Heart right ventricle (tissue), 16 donors: Measurements from ENCODE around the gene BRD4. TPM values are rescaled to one million over a fixed set of nuclear protein-coding genes. Genes with fewer than 3 reads are reported as not detected.
A peak's percentile ranks its signal among the peaks of the same experiment; 100 is the strongest.

Experiments
- ATAC-seq, 8 donors: fragments of 200-7000 bp; cut with Tn5 transposase; one replicate each; pipeline ENCODE4 v1.9.1; 2020; ENCODE audit warnings: mild to moderate bottlenecking in 8 of 8, moderate library complexity in 8 of 8, moderate number of reproducible peaks in 1 of 8
- DNase-seq, 2 donors: peaks; one replicate each; pipeline ENCODE4 v3.0.0-alpha.2; 2020
- H3K27ac ChIP-seq, 10 donors: fragments of 200-600 bp; sonication (generic) in 2 of 10; one replicate each; pipeline versions ENCODE4 v1.5.0 to v1.8.0; 2020 to 2022; ENCODE audit warnings: mild to moderate bottlenecking in 3 of 10
- H3K27me3 ChIP-seq, 7 donors: fragments of 200-600 bp; one replicate each; pipeline ENCODE4 v1.8.0; 2021 to 2022; ENCODE audit warnings: mild to moderate bottlenecking in 2 of 7
- H3K36me3 ChIP-seq, 9 donors: fragments of 200-600 bp; sonication (generic) in 1 of 9; one replicate each; pipeline versions ENCODE4 v1.5.0 to v1.8.0; 2020 to 2022; ENCODE audit warnings: mild to moderate bottlenecking in 2 of 9
- H3K4me1 ChIP-seq, 9 donors: fragments of 200-600 bp; sonication (generic) in 1 of 9; one replicate each; pipeline versions ENCODE4 v1.5.0 to v1.8.0; 2020 to 2022; ENCODE audit warnings: mild to moderate bottlenecking in 4 of 9
- H3K4me3 ChIP-seq, 10 donors: fragments of 200-600 bp; sonication (generic) in 2 of 10; one replicate each; pipeline versions ENCODE4 v1.5.0 to v1.8.0; 2020 to 2022; ENCODE audit warnings: mild to moderate bottlenecking in 7 of 10, moderate library complexity in 2 of 10
- H3K9me3 ChIP-seq, 11 donors: fragments of 200-600 bp in 10 of 11; sonication (generic) in 2 of 11; one replicate each; pipeline versions ENCODE4 v1.5.0 to v1.8.0; 2013 to 2022; ENCODE audit warnings: mild to moderate bottlenecking in 2 of 11, control low read depth in 1 of 11, moderate library complexity in 1 of 11
- WGBS, 2 donors: extraction: QIAGEN DNeasy Blood & Tissue Kit; methylation state at CpG; one replicate each; pipeline ENCODE4 v1.1.7; 2013; ENCODE audit warnings: inconsistent platforms in 1 of 2; 5-methylcytosine and 5-hydroxymethylcytosine counted together
- intact Hi-C, 10 donors: fragments of 100-400 bp; cut with DNase I; formaldehyde crosslinking; loops; one replicate each; pipeline versions ENCODE4 v1.11.1 to v1.14.2; 2022
- polyA plus RNA-seq, 2 donors: library from polyadenylated mRNA; stranded (reverse); fragments of 200-250 nt; gene quantifications; one replicate each; pipeline ENCODE4 v1.2.3, GENCODE V29; 2013
- total RNA-seq, 10 donors: library from RNA; stranded (reverse); fragmentation: NEBNext Ultra II Directional in 3 of 10; extraction: Animal tissue kit (Norgen Biotek cat#: 25700) in 3 of 10; gene quantifications; one replicate each; pipeline versions ENCODE4 v1.2.1 to v1.2.4, GENCODE V29; 2021 to 2023
- TF ChIP-seq, protein P1 (sequence below), 9 donors: fragments of 200-600 bp; sonication (generic) in 2 of 9; IDR thresholded peaks; one replicate each; pipeline versions ENCODE4 v1.5.0 to v1.8.0; 2021 to 2022; ENCODE audit warnings: antibody characterized with exemption in 9 of 9, mild to moderate bottlenecking in 5 of 9, moderate library complexity in 1 of 9
- donor health status: Arrhythmogenic right ventricular cardiomyopathy.
- donor health status: ischemic (EF 13 %, LVEDD 7.1; RV severe dilation, severe dysfunction).
- donor health status: healthy with polysubstance abuse.
- donor health status: DM: no; HTN: yes; CAD: no.
- donor health status: DM: no; HTN: no; CAD: no.
- donor health status: ischemic (EF 25% LVEDD 6.9; RV normal size, moderate dysfunction).
- donor health status: ischemic (EF 25% LVEDD 5.7; RV mildly dilated, moderate dysfunction).
- donor health status: healthy.
- donor health status: DM: yes; HTN: yes; CAD: no.
- donor health status: Ischemic cardiomyopathy.
- donor health status: ischemic (EF 35%, LVEDD 5.7; RV mildly dilated, moderate dysfunction).
- donor health status: nonischemic (EF 11% LVEDD 7.7; RV severe dilation, severe dysfunction).
- donor health status: DM: yes; HTN: yes; CAD: no.
- donor health status: PGD.
- donor health status: ischemic (EF 29% LVEDD 5.4; RV normal size, mild dysfunction).
- donor health status: nonischemic (EF 23%, LVEDD 6.1; RV moderate dilation, normal function).

The BRD4 gene
- total and polyA plus RNA-seq, 12 donors = 31.2 to 85.1 (median 53.6) TPM

DNA sequence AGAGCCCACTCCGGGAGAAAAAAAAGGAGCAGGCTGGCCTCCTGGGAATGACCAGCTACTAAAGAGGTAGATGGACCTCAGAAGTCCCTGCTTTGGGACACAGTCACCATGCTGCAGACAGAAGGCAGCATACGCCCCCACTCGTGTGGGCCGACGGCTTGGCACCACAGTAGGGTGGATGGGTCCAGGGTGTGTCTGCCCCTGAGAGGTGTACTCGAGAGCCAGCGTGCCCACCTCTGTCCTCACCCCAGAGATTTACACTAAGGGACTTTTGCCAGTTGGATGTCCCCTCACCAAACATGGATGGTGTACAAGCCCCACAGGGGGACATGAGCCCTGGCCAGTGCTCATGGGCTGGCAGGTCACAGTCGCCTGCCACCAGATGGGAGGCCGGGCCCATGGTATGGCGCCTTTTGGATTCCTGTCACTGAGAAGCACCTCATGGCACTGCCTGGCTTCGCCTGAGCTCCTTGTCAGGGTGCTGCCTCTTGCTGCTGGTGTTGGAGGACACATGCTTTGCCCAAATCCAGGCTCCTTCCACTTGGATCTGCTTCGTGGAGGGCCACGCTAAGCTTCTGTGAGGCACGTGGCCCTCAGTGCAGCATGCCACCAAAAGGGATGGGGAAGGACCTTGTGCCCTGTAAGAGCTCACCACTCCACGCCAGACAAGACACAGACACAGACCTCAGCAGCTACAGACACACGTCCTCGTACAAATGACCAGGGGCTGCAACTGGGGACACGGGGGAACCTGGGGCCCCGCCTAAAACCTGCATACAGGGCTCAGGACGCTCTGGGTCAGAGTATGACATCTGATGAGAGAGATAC is 86.8 kb downstream of the BRD4 start:
- peaks cover 34 to 77% (median 56%) of the 10 kb centered on the region in 9 donors for H3K4me1 ChIP-seq
- intact Hi-C loops = loop anchor here in 4 of 10 donors (5.0 to 10.0 kb wide), 4 partner anchors 33 to 141 kb away; partner anchors contain the start of gene SYDE1 (in 1 of the 4)

DNA sequence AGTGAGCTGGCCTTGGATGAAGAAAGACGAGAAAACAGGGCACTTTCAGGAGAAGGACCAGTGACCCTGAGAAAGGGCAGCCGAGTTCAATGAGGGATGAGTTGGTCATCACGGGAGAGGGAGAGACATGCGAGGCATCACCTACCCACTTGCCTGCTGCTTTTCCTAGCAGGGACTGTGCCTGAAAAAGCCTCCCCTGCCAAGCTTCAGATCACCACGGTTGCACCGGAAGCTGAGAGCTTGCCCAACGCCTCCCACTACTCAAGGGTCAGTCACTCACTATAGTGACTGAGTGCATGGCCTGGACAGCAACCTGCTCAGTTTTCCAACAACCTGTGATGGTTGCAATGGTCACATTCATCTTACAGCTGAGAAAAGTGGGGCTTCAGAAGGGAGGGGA is 87.5 kb downstream of the BRD4 start:
- Histone ChIP-seq H3K4me3 (no peak overlapping the region), H3K9me3 (no peaks in the 10 kb centered on the region), H3K27ac (peak overlapping the region in 8 of 10 donors; percentile 25 to 94 (median 92)), H3K36me3 (peaks cover 0 to 97% (median 41%) of the 10 kb centered on the region in 9 donors), H3K27me3 (no peaks in the 10 kb centered on the region), H3K4me1 (peaks cover 26 to 69% (median 52%) of the 10 kb centered on the region in 9 donors)
- TF ChIP-seq, protein P1, sequence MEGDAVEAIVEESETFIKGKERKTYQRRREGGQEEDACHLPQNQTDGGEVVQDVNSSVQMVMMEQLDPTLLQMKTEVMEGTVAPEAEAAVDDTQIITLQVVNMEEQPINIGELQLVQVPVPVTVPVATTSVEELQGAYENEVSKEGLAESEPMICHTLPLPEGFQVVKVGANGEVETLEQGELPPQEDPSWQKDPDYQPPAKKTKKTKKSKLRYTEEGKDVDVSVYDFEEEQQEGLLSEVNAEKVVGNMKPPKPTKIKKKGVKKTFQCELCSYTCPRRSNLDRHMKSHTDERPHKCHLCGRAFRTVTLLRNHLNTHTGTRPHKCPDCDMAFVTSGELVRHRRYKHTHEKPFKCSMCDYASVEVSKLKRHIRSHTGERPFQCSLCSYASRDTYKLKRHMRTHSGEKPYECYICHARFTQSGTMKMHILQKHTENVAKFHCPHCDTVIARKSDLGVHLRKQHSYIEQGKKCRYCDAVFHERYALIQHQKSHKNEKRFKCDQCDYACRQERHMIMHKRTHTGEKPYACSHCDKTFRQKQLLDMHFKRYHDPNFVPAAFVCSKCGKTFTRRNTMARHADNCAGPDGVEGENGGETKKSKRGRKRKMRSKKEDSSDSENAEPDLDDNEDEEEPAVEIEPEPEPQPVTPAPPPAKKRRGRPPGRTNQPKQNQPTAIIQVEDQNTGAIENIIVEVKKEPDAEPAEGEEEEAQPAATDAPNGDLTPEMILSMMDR (IDR thresholded peaks at IDR 0.05) = no peak
- WGBS, 2 donors = 70 to 76% methylated on average over 7 of the region's 7 CpGs
- DNase-seq (no peak), ATAC-seq (no peak)
- intact Hi-C loops = loop anchor here in 4 of 10 donors (5.0 to 10.0 kb wide), 4 partner anchors 33 to 140 kb away; partner anchors contain the start of gene SYDE1 (in 1 of the 4)

More for the DNA sequence above, 86.8 kb downstream of the BRD4 start:
- Histone ChIP-seq H3K36me3 (peaks cover 0 to 94% (median 33%) of the 10 kb centered on the region in 9 donors), H3K9me3 (no peaks in the 10 kb centered on the region), H3K4me3 (no peak overlapping the region), H3K27ac (peak overlapping the region in 9 of 10 donors; percentile 84 to 94 (median 92)), H3K27me3 (no peaks in the 10 kb centered on the region)
- TF ChIP-seq, protein P1 (IDR thresholded peaks at IDR 0.05) = no peak
- 88 to 89% methylated on average over 20 of the region's 20 CpGs for WGBS, 2 donors
- no peak for DNase-seq
- no peak for ATAC-seq

DNA sequence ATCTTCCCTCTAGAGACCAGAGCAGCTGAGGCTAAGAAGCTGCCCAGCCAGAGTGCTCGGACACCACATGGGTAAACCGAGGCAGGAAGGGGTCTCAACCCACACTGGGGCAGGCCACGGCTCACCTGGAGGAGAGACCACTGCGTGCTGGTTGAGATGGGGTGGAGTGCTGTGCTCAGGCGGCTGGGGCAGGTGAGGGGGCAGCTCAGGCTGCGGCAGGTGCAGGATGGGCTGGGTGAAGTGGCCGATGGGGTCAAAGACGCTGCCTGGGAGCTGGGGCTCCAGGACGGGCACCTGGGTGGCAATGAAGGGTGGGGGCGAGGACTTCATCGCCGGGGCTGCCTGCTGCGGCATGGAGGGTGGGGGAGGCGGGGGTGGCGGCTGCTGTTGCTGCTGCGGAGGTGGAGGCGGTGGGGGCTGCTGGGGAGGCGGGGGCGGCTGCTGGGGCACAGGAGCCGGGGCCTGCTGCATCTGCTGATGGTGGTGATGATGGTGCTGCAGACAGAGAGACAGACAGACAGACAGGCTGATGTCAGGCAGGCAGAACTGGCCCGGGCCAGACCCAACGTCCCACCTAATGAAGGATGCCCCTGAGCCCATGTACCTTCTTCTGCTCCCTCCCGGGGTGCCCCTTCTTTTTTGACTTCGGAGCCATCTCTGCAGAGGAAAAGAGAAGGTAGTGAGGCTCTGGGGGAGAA is 88.1 kb downstream of the BRD4 start:
- no peaks in the 10 kb centered on the region for H3K9me3 ChIP-seq
- no peaks in the 10 kb centered on the region for H3K27me3 ChIP-seq
- TF ChIP-seq, protein P1 (IDR thresholded peaks at IDR 0.05) = no peak
- peaks cover 20 to 64% (median 46%) of the 10 kb centered on the region in 9 donors for H3K4me1 ChIP-seq
- peaks cover 0 to 97% (median 46%) of the 10 kb centered on the region in 9 donors for H3K36me3 ChIP-seq
- ATAC-seq (no peak), DNase-seq (no peak)
- no peak overlapping the region for H3K4me3 ChIP-seq
- intact Hi-C loops = loop anchor here in 2 of 10 donors (10.0 kb wide), 2 partner anchors 129 to 139 kb away; partner anchors contain the start of gene SYDE1 (in 1 of the 2)
- peak overlapping the region in 4 of 10 donors; percentile 92 to 94 (median 93) for H3K27ac ChIP-seq
- WGBS, 2 donors = 91 to 93% methylated on average over 23 to 24 of the region's 24 CpGs
